AG09319 (cell line): ENCODE results near the gene ZNF304.

ENCODE experiments used
- DNase-seq: peaks from one replicate; pipeline ENCODE4 v3.0.0-alpha.2; 2010; ENCODE audit warnings: low read depth; ENCODE audit errors: extremely low read depth
- TF ChIP-seq, protein P1 (sequence below): IDR thresholded peaks from 2 replicates; pipeline ENCODE4 v1.5.1; 2011; ENCODE audit warnings: low read depth, mild to moderate bottlenecking, inconsistent platforms, low read length, moderate library complexity

The ZNF304 gene

DNA sequence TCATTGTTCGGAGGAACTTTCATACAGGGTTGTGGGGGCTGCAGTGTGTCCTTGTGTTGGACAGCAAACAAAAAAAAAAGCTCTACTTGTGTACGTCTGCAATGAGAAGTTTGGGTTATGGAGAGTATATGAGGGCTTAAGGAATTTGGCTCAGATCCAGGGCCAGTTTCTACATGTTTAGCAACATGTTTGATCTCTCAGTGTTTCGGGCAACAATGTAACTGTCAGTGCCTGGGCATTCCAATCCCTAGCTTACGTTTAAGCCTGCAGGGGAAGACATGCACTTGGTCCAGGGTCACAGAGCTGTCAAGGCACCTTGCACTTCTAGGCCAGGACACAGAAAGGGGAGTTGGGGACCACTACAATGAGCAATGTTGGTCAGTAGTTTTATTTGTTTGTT is 16.9 kb upstream of the ZNF304 start:
- TF ChIP-seq, protein P1, sequence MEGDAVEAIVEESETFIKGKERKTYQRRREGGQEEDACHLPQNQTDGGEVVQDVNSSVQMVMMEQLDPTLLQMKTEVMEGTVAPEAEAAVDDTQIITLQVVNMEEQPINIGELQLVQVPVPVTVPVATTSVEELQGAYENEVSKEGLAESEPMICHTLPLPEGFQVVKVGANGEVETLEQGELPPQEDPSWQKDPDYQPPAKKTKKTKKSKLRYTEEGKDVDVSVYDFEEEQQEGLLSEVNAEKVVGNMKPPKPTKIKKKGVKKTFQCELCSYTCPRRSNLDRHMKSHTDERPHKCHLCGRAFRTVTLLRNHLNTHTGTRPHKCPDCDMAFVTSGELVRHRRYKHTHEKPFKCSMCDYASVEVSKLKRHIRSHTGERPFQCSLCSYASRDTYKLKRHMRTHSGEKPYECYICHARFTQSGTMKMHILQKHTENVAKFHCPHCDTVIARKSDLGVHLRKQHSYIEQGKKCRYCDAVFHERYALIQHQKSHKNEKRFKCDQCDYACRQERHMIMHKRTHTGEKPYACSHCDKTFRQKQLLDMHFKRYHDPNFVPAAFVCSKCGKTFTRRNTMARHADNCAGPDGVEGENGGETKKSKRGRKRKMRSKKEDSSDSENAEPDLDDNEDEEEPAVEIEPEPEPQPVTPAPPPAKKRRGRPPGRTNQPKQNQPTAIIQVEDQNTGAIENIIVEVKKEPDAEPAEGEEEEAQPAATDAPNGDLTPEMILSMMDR, result no peak
- no peak for DNase-seq

DNA sequence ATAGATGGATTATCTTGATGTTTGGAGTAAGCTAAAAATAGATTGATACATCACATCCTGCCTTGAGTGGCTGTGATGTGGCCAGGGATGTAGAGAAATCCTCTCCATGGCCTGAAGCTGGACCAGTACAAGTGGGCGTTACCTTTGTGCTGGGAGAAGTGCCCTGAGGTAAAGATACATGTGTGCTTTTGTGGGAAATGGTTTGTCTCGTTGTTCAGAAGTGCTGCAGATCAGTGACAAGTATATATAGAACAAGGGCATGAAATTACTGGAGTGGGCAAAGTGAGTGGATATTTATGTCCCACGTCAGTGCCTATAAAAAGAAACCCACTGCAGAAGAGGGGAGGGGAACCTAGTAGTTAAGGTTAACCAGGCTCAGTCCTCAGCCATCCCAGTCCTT is 12.2 kb upstream of the ZNF304 start:
- DNase-seq, result no peak
- TF ChIP-seq, protein P1, result no peak

DNA sequence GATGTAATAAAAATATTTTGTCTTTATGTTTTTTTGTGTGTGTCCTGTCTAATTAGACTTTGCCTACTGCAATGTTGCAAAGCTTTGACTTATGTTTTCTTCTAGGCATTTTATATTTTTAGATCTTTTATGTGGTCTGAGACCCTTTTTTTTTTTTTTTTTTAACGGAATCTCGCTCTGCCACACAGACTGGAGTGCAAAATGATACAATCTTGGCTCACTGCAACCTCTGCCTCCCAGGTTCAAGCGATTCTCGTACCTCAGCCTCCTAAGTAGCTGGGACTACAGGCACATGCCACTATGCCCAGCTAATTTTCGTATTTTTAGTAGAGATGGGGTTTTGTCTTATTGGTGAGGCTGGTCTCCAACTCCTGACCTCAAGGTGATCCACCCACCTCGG is 8.5 kb upstream of the ZNF304 start:
- no peak for DNase-seq

GRCh38 chr19:57348136-57348535 is 2.9 kb upstream of the ZNF304 start:
- no peak for DNase-seq
- TF ChIP-seq, protein P1, result no peak

More for the DNA sequence above, 8.5 kb upstream of the ZNF304 start:
- TF ChIP-seq, protein P1, result no peak

DNA sequence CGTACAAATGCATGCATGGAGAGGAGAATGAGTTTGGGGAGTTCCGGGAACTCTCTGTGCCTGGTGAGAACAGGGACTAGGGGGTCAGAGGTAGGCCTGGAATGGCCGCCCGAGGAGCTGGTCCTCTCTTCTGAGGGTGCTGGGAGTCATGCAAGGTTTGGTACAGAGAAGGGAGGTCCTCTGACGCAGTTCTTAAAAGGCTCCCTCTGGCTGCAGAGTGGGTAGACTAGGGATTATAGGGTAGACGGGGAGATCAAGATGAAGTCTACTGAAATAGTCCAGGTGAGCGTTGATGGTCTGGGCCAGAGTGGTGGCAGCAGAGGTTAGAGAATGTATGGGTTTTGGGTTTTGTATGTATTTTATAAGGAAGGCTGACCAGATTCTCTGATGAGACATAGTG is 796 bp downstream of the ZNF304 start:
- TF ChIP-seq, protein P1, result no peak
- DNase-seq, result no peak

DNA sequence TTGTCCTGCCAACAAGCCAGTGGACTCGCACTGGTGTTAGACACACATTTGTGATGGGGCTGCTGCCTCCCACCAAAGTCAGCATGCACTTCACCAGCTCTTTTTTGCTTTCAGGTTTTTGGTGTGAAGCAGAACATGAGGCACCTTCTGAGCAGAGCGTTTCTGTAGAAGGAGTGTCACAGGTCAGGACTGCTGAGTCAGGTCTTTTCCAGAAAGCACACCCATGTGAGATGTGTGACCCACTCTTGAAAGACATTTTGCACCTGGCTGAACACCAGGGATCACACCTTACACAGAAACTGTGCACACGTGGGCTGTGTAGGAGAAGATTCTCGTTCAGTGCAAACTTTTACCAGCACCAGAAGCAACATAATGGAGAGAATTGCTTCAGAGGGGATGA is 4.8 kb downstream of the ZNF304 start:
- DNase-seq, result no peak
- TF ChIP-seq, protein P1, result no peak

DNA sequence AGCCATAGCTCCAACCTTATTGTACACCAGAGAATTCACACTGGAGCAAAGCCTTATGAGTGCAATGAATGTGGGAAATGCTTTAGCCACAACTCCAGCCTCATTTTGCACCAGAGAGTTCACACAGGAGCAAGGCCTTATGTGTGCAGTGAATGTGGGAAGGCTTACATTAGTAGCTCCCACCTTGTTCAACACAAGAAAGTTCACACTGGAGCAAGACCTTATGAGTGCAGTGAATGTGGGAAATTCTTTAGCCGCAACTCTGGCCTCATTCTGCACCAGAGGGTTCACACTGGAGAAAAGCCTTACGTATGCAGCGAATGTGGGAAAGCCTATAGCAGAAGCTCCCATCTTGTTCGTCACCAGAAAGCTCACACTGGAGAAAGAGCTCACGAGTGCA is 6.3 kb downstream of the ZNF304 start:
- DNase-seq, result no peak
- TF ChIP-seq, protein P1, result no peak

DNA sequence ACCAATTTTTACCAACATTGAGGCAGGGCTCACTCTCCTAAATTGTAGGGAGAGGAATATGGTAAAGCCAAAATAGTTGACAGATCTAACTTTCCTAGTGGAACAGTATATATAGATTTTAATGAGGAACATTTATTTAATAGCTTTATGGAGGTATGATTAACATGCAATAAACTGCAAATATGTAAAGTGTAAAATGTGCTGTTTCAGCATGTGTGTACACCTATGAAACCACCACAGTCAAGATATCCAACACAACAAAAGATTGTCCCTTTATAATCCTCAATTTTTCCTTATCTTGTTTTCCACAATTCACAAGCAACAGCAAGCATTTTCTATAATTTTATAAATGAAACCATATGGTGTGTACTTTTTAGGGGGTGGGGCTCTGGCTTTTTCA is 8.2 kb downstream of the ZNF304 start:
- DNase-seq, result no peak

More for the DNA sequence above, 8.2 kb downstream of the ZNF304 start:
- TF ChIP-seq, protein P1, result no peak
